ENCODE data around the gene GPR137B.
A peak's percentile ranks its signal among the peaks of the same experiment; 100 is the strongest.
"Not testable (repeated sequence)": the region's sequence is repeated elsewhere in the genome, so short reads cannot be mapped to it uniquely, and the experiment has no call there.

The GPR137B gene

GRCh38 chr1:236163463-236164153 is 21.3 kb downstream of the GPR137B start:
- DNase-seq: no peak

GRCh38 chr1:236164273-236164672 is 21.9 kb downstream of the GPR137B start:
- no peak for DNase-seq

- DNase-seq: no peak
Observed at GRCh38 chr1:236165238-236165981, 23.1 kb downstream of the GPR137B start.

- DNase-seq: no peak
Observed at GRCh38 chr1:236166041-236166440, 23.7 kb downstream of the GPR137B start.

GRCh38 chr1:236167154-236167553 is 24.8 kb downstream of the GPR137B start:
- DNase-seq: no peak

DNA sequence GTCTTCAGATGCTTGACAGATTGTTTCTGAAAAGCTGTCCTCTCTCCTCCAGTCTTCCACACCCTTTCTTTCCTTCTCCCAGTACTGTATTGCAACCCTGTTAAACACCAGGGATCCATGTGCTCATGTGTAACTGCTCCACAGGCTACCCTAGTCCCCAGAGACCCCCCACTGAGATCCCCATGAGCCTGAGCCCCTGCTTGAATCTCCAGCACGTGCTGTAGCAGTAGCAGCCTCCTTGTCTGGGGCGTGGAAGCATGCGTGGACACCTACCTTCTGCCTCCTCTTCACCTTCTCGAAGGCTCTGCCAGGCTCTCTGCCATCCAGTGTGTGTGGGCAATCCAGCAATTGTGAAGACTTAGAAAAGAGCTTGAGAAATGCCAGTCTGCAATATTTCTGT is 25.2 kb downstream of the GPR137B start:
- DNase-seq: no peak

DNA sequence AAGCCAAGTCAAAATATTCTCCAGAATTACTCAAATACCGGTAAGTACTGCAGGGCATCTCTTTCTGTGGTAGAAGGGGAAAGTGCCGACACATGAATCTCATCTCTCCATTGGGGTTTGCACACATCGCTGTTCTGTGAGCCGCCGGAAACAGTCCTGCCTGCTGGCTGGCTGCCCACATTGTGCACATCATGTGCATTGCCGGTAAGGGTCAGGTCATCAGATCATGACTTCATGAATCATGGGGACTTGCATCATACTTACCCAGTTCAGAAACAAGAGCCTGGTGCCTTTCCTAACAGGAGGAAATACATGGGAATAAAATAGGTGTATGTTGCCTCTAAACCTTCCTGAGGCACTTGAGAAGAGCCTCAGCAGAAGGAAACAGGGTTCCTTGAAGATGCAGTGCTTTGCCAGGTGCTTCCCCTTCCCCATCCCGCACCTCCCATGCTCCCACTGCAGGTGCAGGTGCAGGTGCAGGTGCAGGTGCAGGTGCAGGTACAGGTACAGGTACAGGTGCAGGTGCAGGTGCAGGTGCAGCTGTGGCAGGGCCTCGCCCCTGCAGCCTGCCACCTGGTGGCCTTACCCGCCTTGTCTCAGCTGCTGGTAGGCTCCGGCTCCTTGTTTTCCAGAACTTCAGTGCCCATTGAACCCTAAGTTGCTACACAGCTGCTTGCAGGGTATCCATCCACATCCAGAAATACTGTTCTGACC is 26.5 kb downstream of the GPR137B start:
- peak; percentile 77 for DNase-seq

DNA sequence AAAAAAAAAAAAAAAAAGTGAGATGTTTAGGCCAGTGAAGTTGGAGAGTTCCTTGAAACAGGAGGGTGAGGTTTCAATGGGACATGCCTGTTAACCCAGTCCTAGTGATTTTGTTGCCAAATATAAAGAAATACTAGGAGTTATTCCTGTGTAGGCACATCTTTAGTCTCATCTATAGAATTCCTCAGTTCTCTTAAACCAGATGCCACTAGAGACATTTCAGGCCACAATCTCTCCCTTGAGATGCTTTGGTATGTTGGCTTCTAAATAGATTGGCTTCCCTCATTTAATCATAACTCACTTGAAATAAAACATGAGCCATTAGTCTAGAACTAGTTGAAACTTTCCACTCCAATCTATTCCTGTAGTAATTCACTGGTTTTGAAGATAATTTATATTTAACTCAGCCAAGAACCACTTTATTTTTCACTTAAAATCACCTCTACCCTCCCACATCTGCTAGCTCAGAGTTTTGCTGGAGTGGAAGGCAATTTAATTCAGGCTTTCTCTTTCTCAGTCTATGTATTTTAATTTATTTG is 29.8 kb downstream of the GPR137B start:
- DNase-seq: no peak

GRCh38 chr1:236173174-236173767 is 30.9 kb downstream of the GPR137B start:
- DNase-seq: no peak

DNA sequence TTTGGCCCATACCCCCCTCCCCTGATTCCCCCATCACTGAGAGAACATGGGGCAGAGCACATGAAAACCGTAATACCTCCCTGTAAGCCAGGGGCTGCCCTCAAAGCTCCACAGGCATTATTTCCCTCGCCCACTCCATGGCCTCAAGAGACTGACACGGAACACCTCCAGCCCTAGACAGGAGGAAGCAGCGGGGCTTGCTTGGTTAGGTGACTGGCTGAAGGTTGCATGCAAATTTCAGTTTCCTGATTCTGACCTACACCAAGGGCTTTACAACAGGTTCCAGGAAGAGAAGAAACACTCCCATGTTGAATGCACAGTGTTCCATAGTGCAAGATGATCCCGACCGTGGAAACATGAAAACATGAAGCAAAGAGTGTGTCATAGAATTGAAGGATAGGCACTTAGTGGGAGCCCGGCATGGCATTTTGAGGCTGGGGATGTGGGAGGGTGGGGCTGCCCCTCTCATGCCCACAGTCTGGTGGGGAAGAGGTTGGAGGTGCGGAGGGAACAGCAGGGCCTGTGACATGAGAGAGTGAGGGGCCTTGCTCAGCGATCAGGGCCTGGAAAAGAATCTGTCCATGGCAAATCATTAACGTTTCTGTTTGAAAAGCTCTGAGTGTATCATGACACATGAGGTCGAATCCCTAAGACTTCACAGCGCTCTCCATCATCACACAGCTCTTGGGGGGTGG is 33.5 kb downstream of the GPR137B start:
- no peak for DNase-seq

DNA sequence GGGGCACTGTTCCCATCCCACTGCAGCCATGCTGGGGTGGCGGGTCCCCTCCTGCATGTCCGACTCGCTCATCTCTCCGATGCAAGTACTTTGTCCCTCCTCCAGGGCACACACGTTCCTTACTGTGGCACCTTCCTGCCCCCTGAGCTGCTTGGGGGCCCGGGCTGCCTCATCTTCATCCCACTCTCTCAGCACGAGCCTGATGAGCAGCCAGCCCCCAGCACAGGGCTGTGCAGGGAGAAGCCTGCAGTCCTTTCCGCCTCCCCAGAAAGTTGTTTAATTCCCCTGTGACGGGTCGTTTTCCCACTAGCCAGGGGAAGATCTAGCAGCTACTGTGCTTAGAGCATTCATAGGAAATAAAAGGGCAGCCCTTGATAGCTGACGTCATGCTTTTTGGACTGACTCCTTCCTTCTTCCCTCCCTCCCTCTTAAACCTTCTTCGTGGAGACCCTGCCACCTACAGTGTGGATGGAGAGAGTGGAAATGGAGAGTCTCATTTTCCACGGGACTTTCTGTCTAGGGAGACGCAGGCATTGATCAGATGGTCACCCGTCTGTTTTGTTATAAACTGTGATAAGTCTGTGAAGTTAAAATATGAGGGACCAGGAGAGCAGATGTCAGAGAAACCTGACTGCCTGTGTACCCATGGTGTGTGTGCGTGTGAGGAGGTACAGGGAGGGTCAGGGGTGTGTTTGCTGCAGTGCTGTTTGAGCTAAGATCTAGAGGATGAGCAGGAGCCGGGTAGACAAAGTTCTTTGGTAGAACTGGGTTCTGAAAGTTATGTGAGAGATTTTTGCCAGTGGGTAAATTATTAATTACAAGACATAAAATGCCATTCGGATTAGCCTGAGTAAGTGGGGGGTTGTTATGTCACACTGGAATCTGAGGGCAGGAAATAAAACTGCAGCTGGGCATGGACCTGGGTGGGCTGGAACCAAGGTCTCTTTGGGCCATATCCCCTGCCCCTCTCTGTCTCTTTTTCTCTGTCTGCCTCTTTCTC is 34.3 kb downstream of the GPR137B start:
- DNase-seq: no peak

- DNase-seq: no peak
Observed at GRCh38 chr1:236179634-236180033, 37.3 kb downstream of the GPR137B start.

DNA sequence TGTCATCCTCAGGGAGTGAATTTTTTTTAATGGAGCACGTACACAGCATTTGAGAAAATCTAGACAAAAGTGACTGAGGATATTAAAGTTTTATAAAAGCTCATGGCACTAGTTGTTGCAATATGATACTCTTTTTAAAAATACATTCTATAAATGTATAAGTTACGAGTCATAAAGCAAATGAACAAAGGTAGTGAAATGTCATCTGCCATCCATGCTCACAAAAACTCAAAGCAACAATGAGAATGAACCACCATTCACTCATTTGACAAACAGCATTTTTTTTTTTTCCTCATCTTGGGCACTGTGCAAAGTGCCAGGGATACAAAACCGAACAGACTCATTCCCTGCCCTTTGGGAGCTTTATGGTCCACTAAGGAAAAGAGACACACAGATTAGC is 38.7 kb downstream of the GPR137B start:
- DNase-seq: no peak

- no peak for DNase-seq
Observed at GRCh38 chr1:236185687-236186086, 43.3 kb downstream of the GPR137B start.

- DNase-seq: not testable (repeated sequence)
Observed at GRCh38 chr1:236186471-236186870, 44.1 kb downstream of the GPR137B start.

GRCh38 chr1:236188084-236188483 is 45.7 kb downstream of the GPR137B start:
- DNase-seq: not testable (repeated sequence)

DNA sequence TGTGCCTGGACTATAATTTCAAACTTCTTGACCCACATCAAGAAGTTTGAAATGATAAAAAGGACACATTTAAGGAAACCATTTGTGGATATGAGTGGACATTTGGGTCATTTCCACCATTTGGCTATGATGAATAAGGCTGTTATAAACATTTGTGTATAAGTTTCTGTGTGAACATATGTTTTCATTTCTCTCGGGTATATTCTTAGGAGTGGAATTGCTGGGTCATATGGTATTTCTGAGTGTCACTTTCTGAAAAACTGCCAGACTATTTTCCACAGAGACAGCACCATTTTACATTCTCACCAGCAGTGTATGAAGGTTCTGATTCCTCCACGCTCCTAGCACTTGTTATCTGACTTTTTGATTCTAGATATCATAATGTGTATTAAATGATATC is 50.8 kb downstream of the GPR137B start:
- no peak for DNase-seq

DNA sequence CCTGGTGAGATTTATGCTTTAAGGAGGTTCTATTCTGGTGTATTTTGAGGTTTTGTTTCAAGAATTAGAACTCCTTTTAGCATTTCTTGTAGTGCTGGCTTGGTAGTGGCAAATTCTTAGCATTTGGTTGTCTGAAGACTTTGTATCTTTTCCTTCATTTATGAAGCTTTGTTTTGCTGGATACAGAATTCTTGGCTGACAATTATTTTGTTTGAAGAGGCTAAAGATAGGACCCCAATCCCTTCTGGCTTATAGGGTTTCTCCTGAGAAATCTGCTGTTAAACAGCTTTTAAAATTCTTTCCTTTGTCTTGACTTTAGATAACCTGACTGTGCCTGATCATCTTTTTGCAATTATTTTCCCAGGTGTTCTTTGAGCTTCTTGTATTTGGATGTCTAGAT is 58.6 kb downstream of the GPR137B start:
- no peak for DNase-seq

DNA sequence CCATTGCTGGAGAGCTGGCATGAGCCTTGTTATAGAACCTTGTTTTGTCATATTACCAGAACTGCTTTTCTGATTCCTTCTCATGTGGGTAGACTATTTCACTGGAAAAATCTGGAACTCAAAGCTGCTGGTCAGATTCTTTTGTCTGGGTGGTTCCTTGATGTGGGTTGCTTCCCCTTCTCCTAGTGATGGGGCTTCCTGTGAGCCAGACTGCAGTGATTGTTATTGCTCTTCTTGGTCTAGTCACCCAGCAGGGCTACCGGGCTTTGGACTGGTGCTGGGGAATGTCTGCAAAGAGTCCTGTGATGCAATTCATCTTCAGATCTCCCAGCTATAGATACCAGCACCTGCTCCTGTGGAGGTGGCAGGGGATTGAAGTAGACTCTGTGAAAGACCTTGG is 59.4 kb downstream of the GPR137B start:
- DNase-seq: no peak

GRCh38 chr1:236204039-236204438 is 61.7 kb downstream of the GPR137B start:
- DNase-seq: no peak

- DNase-seq: no peak
Observed at GRCh38 chr1:236204656-236205055, 62.3 kb downstream of the GPR137B start.

All from RPMI8226 (cell line).